ENCODE results near the gene SOAT1.
"Not testable (repeated sequence)": the region's sequence is repeated elsewhere in the genome, so short reads cannot be mapped to it uniquely, and the experiment has no call there.

DNA sequence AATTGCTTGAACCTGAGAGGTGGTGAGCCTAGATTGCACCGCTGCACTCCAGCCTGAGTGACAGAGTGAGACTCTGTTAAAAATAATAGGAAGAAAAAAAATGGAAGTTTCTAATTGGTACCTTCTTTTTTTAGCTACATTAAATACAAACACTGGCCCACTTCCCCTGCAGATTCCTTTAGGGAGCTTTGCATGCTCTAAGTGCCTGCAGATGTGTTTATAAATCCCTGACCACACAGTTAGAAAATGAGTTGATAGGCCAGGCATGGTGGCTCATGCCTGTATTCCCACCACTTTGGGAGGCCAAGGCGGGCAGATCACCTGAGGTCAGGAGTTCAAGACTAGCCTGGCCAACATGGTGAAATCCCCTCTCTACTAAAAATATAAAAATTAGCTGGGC, 68.0 kb downstream of the SOAT1 start:
- TF ChIP-seq CTCF (conservative IDR thresholded peaks at IDR 0.05); ZFX (IDR thresholded peaks at IDR 0.05): not testable (repeated sequence)

Measured in C4-2B (cell line).